NCI-H2227 (cell line): Measurements from ENCODE around the gene RELCH.

ENCODE experiments used
- DNase-seq: peaks from one replicate; lab custom pipeline; 2025; ENCODE audit not compliant: unreplicated experiment; lab: John Stamatoyannopoulos, UW

The RELCH gene

DNA sequence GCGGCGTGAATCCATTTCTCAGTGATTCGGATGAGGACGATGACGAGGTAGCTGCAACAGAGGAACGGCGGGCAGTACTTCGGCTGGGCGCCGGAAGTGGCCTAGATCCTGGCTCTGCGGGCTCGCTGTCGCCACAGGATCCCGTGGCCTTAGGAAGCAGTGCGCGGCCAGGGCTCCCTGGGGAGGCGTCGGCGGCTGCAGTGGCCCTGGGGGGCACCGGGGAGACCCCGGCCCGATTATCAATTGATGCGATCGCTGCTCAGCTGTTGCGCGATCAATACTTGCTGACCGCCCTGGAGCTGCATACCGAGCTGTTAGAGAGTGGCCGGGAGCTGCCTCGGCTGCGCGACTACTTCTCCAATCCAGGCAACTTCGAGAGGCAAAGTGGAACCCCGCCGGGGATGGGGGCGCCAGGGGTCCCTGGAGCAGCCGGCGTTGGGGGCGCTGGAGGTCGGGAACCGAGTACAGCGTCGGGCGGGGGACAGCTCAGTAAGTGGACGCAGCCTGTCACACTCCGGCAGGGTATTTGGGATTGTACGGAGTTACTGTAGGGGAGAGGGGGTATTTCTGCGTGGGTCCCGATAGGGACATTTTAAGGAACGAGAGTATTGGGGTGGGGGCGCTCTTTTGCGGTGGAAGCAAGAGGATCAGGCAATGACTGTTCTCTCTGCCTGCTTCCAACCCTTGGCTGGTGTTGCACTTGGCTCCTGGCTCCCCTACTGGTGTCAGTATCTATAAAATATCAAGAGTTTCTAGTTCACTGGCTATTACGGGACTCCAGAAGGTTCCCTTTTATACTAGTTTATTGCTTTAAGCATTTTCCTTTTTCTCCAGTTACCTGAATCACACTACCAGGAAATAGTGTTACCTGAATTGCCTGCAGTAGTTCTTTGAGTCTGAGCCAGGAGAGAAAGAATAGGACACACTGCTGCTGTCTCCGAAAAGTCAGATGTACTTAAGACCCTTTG is 772 bp downstream of the RELCH start:
- peak; percentile 22 for DNase-seq

DNA sequence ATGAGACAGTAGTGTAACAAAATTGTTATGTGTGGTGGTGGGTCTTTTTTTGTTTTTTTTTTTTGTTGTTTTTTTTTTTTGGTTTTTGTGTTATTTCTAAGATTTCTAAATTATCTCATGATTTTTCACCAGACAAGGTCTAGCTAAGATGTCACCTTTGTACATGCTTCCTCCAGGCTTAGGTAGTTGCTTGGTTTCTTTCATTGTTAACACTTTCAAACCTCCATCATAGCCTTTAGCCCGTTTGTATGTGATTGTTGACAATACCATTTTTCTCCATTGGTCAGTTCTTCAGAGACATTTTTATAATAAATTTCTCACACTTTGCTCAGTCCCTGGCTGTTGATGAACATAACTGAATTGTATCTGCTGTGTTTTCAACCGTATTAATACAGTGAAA is 2.2 kb downstream of the RELCH start:
- DNase-seq, result no peak

DNA sequence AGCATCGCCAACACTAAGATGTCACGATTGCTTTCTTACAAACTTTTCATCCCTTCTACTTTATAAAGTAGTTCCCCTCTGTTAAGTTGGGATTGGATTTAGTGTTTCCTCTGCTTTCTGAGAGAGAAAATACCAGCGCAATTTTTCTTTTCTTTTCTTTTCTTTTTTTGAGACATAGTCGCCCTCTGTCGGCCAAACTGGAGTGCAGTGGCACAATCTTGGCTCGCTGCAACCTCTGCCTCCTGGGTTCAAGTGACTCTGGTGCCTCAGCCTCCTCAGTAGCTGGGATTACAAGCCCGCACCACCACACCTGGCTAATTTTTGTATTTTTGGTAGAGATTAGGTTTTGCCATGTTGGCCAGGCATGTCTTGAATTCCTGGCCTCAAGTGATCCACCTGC is 9.0 kb downstream of the RELCH start:
- no peak for DNase-seq

DNA sequence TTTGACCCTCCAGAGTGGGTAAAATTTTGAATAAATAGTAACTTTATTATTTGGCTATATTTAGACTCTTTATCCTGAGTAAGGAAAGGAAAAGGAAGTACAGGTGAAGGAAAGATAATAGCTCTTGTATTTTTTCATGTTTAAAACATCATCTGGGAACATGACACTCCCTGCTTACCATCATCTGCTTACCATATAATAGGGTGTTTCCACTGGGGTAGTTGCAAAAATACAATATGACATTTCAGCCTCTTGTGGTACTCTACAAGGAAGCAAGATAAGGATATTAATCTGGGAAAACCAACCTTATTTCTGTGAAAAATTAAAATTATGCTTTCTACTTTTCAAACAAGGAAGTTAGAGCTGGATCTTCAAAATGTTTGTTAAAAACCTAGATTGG is 9.9 kb downstream of the RELCH start:
- DNase-seq, result no peak

DNA sequence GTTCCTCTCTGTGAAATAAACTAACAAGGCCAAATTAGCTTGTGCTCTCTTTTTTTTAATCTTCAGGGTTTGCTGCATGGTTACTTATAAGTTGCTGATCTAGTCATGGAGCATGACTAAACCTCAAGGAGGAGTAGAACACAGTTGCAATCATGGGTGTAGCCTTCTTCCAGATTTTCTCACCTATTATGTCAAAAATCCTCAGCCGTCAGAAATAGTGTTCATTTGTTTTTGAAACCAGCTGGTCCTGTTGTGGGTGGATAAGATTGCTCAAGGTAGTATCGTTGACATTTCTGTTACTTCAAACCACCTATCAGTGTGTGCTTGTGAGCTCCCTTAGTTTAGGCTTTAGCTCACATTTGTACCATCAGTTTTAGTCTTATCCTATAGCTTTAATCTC is 11.2 kb downstream of the RELCH start:
- DNase-seq, result no peak

DNA sequence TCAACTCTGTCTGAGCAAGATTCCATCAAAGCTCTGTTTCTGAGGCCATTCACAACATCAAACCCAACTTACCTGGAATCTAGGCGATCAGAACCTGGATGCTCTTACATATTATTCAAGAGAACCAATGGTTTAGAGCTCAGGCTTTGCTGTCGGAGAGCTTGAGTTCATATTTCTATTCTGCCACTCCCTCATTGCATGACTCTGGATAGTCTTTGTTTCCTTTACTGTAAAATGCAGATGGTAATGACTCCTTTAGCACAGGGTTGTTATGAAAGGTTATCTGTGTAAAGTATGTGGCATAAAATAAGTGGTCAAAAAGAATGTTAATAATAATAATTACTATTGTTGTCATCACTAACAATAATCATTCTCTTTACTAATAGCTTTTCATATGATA is 12.6 kb downstream of the RELCH start:
- no peak for DNase-seq

DNA sequence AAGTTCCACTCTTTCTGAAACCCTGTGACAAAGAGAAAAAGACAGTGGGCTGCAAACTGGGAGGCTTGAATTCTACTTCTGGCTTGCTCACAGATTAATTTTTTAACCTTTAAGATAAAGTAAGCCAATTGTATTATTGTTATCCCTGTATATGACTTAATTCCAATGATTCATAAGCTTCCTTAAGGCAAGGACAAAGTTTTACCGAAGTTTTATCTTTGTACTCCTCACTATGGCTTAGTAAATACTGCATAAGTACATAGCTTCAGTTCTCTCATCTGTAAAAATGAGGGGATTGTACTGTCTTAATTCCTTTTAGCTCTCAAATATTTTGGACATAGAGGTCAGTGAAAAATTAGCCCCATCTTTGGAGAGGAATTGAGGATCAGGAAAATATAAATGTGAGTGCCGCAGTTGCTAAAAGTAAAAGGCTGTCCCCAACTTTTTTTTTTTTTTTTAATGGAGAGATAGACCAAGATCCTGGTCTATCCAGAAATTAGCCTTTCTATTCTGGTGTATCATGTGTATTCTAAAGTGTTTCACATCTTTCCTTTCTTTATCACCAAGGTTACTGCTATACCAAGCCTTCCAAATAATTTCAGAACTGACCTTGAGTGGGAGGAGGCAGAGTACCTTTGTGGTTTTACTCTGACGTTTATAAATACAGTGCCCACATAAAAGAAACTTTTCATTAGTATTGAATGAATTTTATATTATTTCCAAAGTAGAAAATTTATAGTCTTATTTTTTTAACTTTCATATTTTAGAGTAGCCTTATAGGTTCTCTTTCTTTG is 13.3 kb downstream of the RELCH start:
- DNase-seq, result no peak

DNA sequence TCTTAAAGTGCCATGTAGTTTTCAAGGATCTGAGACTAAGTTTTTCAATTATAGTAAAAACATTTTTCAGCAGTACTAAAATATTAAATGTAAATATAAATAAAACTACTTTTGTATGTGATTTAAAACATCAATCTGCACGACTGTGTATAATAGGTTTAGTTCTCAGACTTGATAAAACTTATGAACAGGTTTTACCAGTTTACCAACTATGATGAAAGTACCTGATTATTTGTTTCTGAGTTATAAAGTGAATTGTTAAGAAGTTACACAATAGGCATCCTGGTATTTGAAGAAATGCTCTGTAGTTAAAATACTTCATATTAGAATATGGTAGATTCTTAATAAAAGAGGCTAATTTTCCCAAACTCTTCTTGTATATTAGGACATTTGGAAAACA is 14.8 kb downstream of the RELCH start:
- no peak for DNase-seq

DNA sequence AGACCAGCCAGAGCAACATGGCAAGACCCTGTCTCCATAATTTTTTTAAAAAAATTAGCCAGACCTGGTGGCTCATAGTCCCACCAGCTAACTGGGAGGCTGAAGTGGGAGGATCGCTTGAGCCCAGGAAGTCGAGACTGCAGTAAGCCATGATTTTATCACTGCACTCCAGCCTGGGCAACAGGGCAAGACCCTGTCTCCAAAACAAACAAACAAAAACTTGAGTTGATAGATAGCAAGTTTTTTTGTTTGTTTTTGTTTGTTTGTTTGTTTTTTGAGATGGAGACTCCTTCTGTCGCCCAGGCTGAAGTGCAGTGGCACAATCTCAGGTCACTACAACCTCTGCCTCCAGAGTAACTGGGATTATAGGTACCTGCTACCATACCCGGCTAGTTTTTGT is 18.8 kb downstream of the RELCH start:
- DNase-seq, result no peak

DNA sequence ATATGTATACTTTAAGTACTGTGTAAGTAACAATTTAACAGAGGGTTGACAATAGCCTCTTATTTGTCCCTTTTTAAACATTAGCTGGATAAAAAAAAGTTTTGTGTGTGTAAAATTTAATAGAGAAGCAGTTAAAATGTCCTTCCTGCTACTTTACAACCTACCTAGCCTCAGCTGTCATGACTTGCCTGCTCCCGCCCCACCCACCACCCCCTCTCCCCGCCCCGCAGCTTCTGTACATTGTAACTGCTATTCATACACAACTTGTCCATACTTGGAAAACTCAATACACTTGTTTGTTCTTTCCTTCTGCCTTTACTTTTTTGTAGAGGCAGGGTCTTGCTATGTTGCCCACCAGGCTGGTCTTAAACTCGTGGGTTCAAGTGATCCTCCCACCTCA is 19.5 kb downstream of the RELCH start:
- DNase-seq, result no peak

DNA sequence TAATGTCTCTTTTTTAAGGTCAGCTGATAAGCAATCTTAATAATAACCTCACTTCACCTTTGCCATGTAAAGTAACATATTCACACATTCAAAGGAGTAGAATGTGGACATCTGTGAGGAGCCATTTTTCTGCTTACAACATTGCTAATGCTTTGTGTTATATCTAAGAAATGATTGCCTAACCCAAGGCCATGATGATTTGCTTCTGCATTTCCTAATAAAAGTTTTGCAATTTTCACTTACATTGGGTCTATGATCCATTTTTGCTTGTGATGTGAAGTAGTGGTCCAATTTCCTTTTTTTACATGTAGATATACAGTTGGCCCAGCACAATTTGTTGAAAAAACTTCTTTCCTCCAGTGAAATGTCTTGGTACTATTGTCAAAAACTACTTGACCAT is 22.0 kb downstream of the RELCH start:
- DNase-seq, result no peak

DNA sequence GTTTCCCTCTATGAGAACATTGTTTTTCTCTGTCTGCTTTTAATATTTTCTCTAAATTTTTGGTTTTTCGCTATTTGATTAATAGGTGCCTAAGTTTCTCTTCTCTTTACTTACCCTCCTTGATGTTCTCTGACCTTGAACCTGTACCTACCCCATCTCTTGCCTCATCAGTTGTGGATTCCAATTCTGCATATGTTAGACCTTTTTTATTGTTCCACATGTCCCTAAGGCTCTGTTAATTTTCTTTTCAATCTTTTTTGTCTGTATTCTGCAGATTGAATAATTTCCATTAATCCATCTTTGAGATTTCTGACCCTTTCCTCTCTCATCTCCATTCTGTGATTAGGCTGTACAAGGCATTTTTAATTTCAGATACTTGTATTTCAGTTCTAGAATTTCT is 23.1 kb downstream of the RELCH start:
- DNase-seq, result no peak

DNA sequence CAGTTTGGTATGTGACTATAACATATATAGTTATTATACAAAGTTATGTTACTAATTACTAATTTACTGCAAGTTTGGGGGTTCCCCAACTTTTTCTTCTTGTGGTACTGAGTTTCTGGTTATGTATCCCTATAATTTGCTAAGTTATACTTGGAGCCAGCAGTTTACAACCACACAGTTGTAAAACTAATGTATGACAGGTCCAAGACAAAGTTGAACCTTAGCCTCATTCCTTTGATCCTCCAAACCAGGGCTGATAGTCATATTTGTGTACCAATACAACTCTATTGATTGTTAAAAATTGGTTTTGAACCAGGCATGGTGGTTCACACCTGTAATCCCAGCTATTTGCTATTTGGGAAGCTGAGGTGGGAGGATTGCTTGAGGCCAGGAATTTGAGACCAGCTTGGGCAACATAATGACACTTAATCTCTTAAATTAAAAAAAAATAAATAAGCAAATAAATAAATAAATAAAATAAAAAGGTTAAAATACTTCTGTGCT is 24.3 kb downstream of the RELCH start:
- DNase-seq, result no peak

DNA sequence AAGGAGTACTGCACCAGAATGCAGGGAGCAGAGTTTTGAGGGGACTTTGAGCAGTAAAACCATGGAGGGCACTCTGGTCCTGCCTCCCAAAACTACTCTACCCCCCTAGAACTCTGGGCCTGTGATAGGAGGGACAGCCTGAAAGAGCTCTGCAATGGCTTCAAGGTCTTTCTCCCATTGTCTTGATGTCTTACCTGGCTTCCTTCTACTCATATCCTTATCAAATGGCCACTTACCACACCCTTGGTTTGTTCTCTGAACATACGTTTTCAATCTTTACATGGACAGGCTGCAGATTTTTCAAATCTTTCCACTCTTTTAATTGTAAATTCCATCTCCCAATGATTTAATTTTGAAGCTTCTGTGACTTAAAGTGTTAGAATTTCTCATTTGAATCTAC is 27.7 kb downstream of the RELCH start:
- DNase-seq, result no peak

DNA sequence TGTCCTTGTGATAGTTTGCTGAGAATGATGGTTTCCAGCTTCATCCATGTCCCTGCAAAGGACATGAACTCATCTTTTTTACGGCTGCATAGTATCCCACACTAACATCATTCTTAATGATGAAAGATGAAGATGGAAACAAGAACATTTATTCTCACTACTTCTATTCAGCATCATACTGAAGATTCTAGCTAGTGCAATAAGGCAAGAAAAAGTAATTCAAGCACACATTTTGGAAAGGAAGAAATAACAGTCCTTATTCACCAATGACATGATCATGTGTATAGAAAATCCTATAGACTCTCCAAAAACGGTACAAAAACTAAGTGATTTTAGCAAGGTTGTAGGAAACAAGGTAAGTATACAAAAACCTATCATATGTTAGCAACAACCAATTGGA is 37.2 kb downstream of the RELCH start:
- DNase-seq, result no peak

DNA sequence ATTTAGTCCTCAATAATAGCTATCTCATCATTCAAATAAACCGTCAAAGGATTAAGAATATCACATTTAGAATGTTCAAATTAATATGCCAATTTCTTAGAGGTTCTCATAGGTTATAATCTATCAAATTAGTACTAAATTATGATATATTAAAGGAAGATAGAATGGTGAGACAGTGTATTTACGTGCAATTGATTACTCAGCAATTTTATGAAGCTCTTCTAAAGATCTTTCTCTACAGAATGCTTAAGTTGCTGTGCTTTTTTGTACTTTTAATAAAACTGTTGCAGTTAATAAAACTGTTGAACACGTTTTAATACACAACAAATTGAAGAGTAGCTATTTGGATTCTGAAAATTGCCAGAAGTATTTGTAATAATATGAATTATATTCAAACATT is 39.0 kb downstream of the RELCH start:
- no peak for DNase-seq

DNA sequence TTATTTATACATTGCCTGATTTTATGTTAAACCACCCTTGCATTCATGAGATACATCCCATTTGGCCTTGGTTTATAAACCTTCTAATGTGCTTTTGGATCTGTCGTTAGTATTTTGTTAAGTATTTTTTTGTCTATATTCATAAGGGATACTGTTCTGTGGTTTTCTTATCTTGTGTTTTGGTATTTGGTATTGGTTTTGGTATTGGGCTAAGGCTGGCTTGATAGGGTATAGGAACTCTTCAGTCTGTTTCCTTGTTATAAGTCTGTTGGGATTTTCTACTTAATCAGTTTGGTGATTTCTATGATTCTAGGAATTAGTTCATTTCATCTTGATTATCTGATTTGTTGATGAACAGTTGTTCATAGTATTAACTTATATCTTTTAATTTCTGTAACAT is 49.2 kb downstream of the RELCH start:
- DNase-seq, result no peak

DNA sequence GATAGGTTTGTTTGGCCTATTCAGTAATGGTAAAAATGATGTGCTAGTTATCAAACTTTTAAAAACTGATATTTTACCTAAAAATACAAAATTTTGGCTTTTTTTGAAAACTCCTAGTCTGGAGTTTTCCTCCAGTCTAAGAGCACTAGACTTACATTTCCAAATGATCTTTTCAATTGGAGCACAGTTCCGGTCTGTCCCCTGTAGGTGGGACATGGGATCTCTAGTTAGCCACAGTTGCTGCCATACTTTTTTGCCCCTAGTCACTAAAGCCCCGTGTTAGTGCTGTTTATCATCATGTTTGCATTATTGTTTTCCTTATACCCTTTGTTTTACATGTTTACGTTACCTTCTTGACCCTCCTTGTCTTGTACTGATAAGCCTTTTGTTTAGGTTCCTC is 52.4 kb downstream of the RELCH start:
- no peak for DNase-seq

DNA sequence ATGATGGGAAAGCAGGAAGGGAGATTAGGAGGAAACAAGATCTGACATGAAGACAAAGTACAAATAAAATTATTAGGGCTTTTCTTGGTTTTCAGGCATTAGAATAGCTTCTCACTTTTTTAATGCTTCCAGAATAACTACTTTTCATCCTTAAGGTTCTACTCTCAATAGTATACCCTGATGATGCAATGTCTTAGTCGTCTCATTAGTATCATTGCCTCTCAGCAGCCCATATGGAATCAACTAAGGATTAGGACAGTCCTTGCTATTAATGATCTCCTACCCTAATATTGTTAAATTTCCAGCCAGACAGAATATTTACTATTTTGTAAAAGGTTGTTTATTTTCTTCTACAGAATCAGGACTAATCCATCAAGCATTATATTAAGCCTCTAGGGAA is 55.9 kb downstream of the RELCH start:
- no peak for DNase-seq

DNA sequence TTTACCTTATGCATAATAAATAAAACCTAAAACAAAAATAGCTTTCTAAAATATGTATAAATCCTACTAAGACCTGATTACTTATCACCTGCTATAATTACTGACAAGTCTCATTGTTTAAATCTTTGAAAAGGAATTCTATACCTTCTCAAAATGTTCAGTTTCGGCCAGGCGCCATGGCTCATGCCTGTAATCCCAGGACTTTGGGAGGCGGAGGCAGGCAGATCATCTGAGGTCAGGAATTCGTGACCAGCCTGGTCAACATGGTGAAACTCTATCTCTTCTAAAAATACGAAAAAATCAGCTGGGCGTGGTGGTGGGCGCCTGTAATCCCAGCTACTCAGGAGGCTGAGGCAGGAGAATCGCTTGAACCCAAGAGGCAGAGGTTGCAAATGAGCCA is 58.1 kb downstream of the RELCH start:
- no peak for DNase-seq

DNA sequence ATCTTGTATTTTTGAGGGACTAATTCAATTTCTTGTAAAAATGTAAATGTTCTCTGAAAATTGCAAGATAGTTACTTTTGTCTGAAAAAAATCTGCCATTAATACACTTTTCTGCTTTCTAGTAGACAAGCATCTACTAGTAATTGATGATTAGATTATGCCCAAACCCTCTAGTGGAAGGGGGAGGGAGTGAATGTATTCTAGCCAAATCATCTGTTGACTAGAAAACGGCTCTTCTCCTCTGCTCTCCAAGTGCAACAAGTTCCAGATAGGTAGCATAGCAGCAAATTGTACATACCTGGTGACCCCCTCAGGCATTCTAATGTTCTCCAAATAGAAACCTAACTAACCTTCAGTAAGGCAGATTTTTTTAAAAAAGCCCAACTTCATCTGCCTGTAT is 58.6 kb downstream of the RELCH start:
- DNase-seq, result no peak

DNA sequence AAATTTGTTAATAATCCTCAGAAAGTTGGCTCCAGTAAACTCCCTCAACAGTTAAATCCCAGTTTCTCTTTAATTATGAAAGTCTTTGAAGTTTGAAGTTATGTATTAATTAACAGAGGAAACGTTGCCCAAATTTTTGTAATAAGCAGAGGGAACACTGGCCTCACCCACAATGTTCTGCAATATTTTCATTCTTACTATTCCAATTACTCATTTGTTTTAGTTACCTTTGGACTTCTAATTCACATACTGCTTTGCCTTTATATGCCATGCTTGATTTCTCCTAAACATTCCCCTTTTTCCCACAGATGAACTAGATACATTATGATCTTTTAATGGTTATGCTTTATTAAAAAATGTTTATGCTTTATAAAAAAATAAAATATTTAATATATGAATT is 61.3 kb downstream of the RELCH start:
- no peak for DNase-seq
